Measurements from ENCODE around the gene IL1F10. TPM values are rescaled to one million over a fixed set of nuclear protein-coding genes. Genes with fewer than 3 reads are reported as not detected.

IL1F10 gene
- total and polyA plus RNA-seq, 9 donors = not detected

DNA sequence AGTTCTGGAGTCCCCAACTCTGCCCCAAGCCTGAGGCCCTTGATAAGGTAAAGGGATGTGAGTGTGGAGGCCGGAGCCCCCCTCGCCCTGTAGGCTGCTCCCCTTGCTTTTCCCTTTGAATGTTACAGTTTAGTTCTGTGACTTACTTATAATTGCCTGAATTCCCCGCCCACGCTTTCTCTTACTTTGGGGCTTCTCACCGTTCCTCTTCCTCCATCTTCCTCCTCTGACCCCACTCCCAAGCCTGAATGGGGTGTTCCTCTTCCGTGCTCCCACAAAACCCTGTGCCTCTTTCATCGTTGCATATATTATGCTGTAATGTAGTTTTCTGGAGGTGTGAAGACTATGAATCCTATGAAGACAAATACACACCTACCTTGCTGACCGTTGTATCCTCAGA is 44.7 kb downstream of the IL1F10 start:
- H3K4me1 ChIP-seq (ENCODE audit: insufficient read depth) = no peaks in the 10 kb centered on the region
- H3K36me3 ChIP-seq = no peaks in the 10 kb centered on the region
- no peaks in the 10 kb centered on the region for H3K9me3 ChIP-seq
- no peak overlapping the region for H3K4me3 ChIP-seq
- TF ChIP-seq POLR2A (IDR thresholded peaks at IDR 0.05) = no peak
- TF ChIP-seq, protein P1, sequence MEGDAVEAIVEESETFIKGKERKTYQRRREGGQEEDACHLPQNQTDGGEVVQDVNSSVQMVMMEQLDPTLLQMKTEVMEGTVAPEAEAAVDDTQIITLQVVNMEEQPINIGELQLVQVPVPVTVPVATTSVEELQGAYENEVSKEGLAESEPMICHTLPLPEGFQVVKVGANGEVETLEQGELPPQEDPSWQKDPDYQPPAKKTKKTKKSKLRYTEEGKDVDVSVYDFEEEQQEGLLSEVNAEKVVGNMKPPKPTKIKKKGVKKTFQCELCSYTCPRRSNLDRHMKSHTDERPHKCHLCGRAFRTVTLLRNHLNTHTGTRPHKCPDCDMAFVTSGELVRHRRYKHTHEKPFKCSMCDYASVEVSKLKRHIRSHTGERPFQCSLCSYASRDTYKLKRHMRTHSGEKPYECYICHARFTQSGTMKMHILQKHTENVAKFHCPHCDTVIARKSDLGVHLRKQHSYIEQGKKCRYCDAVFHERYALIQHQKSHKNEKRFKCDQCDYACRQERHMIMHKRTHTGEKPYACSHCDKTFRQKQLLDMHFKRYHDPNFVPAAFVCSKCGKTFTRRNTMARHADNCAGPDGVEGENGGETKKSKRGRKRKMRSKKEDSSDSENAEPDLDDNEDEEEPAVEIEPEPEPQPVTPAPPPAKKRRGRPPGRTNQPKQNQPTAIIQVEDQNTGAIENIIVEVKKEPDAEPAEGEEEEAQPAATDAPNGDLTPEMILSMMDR (IDR thresholded peaks at IDR 0.05) = no peak
- TF ChIP-seq EP300 (IDR thresholded peaks at IDR 0.05) = no peak
- 78 to 84% (median 78%) methylated on average over 8 of the region's 8 CpGs for WGBS, 3 donors
- H3K27ac ChIP-seq = no peak overlapping the region
- no peak for DNase-seq
- intact Hi-C loops (cut with DNase I) = no loop called here
- no peaks in the 10 kb centered on the region for H3K27me3 ChIP-seq

DNA sequence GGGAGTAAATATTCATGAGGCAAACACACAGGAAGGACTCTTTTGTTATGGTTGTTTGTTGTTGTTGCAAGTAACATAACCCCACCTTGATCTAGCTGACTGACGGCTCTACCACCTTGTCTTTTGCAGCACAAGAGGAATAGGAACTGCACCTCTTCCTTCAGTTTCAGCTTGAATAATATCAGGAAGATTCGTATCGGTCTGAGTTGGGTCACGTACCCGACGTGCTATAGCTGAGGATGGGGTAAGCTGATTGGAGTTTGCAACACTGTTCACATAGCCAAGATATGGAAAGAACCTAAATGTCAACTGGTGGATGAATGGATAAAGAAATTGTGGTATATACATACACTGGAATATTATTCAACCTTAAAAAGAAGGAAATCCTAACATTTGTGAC is 45.1 kb downstream of the IL1F10 start:
- Histone ChIP-seq H3K9me3 (no peaks in the 10 kb centered on the region), H3K4me1 (ENCODE audit: insufficient read depth) (no peaks in the 10 kb centered on the region), H3K27me3 (no peaks in the 10 kb centered on the region), H3K4me3 (no peak overlapping the region), H3K27ac (no peak overlapping the region), H3K36me3 (no peaks in the 10 kb centered on the region)
- DNase-seq = no peak
- intact Hi-C loops (cut with DNase I) = no loop called here
- TF ChIP-seq POLR2A (IDR thresholded peaks at IDR 0.05) = no peak
- 79 to 91% (median 89%) methylated on average over 6 of the region's 6 CpGs for WGBS, 3 donors

DNA sequence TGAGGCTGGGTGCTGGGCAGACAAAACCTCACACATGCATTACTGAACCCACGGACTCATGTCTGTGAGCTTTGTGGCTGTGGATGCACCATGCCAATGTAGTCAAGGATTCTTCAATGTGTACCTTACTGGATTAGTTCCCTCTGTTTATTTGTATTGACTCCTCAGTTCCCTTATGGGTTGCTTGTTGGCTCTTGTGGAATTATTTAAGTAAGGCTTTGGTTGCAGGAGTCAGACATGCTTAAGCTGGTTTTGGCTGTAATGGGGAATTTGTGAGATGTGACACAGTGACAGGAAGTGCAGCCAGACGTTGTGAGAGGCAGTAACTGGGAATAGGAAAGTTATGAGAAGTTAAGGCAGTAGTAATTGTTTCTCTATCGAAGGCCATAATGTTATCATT is 46.0 kb downstream of the IL1F10 start:
- no peak overlapping the region for H3K27ac ChIP-seq
- no peaks in the 10 kb centered on the region for H3K9me3 ChIP-seq
- intact Hi-C loops (cut with DNase I) = no loop called here
- no peaks in the 10 kb centered on the region for H3K4me1 ChIP-seq (ENCODE audit: insufficient read depth)
- TF ChIP-seq, protein P1 (IDR thresholded peaks at IDR 0.05) = no peak
- TF ChIP-seq EP300 (IDR thresholded peaks at IDR 0.05) = no peak
- TF ChIP-seq POLR2A (IDR thresholded peaks at IDR 0.05) = no peak
- 56 to 60% (median 56%) methylated on average over 3 of the region's 3 CpGs for WGBS, 3 donors
- H3K36me3 ChIP-seq = no peaks in the 10 kb centered on the region
- H3K4me3 ChIP-seq = no peak overlapping the region
- no peak for DNase-seq
- no peaks in the 10 kb centered on the region for H3K27me3 ChIP-seq

DNA sequence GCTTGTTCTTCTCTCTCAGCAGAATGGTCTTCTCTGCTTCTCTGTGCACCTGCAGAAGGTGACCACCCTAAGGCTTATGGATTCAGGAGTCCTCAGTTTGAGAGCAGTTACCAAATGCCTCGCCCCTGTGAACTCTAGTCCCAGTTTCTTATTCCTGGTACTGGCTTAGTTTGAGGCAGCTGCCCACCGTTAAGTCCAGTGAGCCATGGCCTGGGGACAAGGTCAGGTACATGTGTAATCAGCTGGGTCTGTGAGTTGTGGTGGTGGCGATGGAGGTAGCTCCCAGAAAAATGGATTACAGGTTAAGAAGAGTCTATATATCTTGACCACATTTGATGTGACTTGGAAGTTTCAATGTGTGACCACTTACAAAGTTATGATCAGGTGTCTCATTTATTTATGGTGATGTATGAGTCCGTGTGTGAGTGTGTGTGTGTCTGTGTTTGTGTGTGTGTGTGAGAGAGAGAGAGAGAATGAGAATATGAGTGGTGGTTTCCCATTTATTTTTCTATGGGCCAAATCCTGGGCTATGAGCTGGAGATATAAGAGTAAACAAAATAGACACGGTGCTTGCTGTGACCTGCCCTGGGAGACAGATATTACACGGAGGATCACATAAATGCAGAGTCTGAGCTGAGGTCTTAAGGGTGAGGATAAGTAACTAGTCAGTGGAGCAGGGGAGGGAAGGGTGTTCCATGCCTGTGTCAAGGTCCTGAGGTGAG is 46.6 kb downstream of the IL1F10 start:
- no peaks in the 10 kb centered on the region for H3K36me3 ChIP-seq
- DNase-seq = no peak
- H3K4me3 ChIP-seq = no peak overlapping the region
- 53 to 71% (median 55%) methylated on average over 6 of the region's 6 CpGs for WGBS, 3 donors
- intact Hi-C loops (cut with DNase I) = no loop called here
- TF ChIP-seq, protein P1 (IDR thresholded peaks at IDR 0.05) = no peak
- TF ChIP-seq EP300 (IDR thresholded peaks at IDR 0.05) (no peak), POLR2A (IDR thresholded peaks at IDR 0.05) (no peak)
- no peaks in the 10 kb centered on the region for H3K9me3 ChIP-seq
- H3K4me1 ChIP-seq (ENCODE audit: insufficient read depth) = no peaks in the 10 kb centered on the region
- H3K27ac ChIP-seq = no peak overlapping the region
- no peaks in the 10 kb centered on the region for H3K27me3 ChIP-seq

DNA sequence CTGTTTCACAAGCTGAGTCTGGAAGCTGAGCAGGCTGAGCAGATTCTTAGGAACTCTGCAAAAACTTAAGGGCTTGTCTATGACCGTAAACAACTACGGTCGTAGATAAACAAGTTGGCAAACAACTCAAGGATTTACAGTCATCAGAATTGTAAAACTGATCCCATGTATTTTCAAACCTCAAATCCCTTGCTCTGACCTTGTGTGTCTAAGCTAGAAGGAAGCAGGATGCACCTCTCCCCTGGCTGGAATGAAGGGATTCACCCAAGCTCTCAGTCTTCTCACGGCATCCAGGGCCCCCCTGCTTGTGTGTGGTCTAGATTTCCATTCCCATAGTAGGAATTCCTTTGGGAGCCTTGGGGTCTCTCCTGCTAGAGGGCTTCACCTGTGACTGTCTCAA is 47.2 kb downstream of the IL1F10 start:
- no peaks in the 10 kb centered on the region for H3K4me1 ChIP-seq (ENCODE audit: insufficient read depth)
- no peak for DNase-seq
- no peaks in the 10 kb centered on the region for H3K9me3 ChIP-seq
- H3K4me3 ChIP-seq = no peak overlapping the region
- no peaks in the 10 kb centered on the region for H3K36me3 ChIP-seq
- no peak overlapping the region for H3K27ac ChIP-seq
- 5 to 29% (median 10%) methylated on average over 4 of the region's 4 CpGs for WGBS, 3 donors
- TF ChIP-seq EP300 (IDR thresholded peaks at IDR 0.05) (no peak), POLR2A (IDR thresholded peaks at IDR 0.05) (no peak)
- TF ChIP-seq, protein P1 (IDR thresholded peaks at IDR 0.05) = no peak
- intact Hi-C loops (cut with DNase I) = no loop called here
- H3K27me3 ChIP-seq = no peaks in the 10 kb centered on the region

Measured in ovary (tissue), 9 donors.